Myocyte (in vitro differentiated cells): ENCODE measurements around the gene TNS3. TPM values are rescaled to one million over a fixed set of nuclear protein-coding genes. Genes with fewer than 3 reads are reported as not detected.
"Not testable (repeated sequence)": the region's sequence is repeated elsewhere in the genome, so short reads cannot be mapped to it uniquely, and the experiment has no call there.

Source experiments
- DNase-seq: peaks from one replicate; pipeline ENCODE4 v3.0.0-alpha.2; 2012; ENCODE audit warnings: low read depth
- polyA plus RNA-seq: library from polyadenylated mRNA; unstranded; fragments of >200 nt; gene quantifications from one replicate; pipeline ENCODE4 v1.2.1, GENCODE V29; 2012; ENCODE audit warnings: missing spikeins
- total RNA-seq: library from RNA; depleted of rRNA; stranded (reverse); fragments of >200 nt; gene quantifications from 2 replicates; pipeline ENCODE4 v1.2.3, GENCODE V29; 2014

TNS3 gene
- total RNA-seq: 241 and 322 TPM in 2 replicates
- polyA plus RNA-seq: 267 TPM

GRCh38 chr7:47581804-47582763 is at the start of gene TNS3:
TNS3 (minus strand) TSS chr7:47582111; CDS start chr7:47439636, 142,475 bp downstream.
- DNase-seq: peak; percentile 71

- no peak for DNase-seq
Measured at GRCh38 chr7:47631711-47632110, 49.8 kb upstream of the TNS3 start.

- no peak for DNase-seq
Measured at GRCh38 chr7:47627580-47628283, 45.8 kb upstream of the TNS3 start.

- no peak for DNase-seq
Measured at GRCh38 chr7:47625861-47626715, 44.2 kb upstream of the TNS3 start.

GRCh38 chr7:47624689-47625088 is 42.8 kb upstream of the TNS3 start:
- no peak for DNase-seq

GRCh38 chr7:47622946-47623640 is 41.2 kb upstream of the TNS3 start:
- peak; percentile 86 for DNase-seq

GRCh38 chr7:47622586-47622945 is 40.7 kb upstream of the TNS3 start:
- DNase-seq: no peak

GRCh38 chr7:47621979-47622561 is 40.2 kb upstream of the TNS3 start:
- DNase-seq: no peak

GRCh38 chr7:47621347-47621746 is 39.4 kb upstream of the TNS3 start:
- DNase-seq: no peak

- no peak for DNase-seq
Measured at GRCh38 chr7:47619806-47620205, 37.9 kb upstream of the TNS3 start.

GRCh38 chr7:47617131-47617530 is 35.2 kb upstream of the TNS3 start:
- DNase-seq: no peak

GRCh38 chr7:47614450-47614849 is 32.5 kb upstream of the TNS3 start:
- DNase-seq: no peak

GRCh38 chr7:47611045-47611511 is 29.2 kb upstream of the TNS3 start:
- no peak for DNase-seq

- peak; percentile 69 for DNase-seq
Measured at GRCh38 chr7:47610506-47611044, 28.7 kb upstream of the TNS3 start.

GRCh38 chr7:47609803-47610452 is 28.0 kb upstream of the TNS3 start:
- DNase-seq: peak; percentile 20

- not testable (repeated sequence) for DNase-seq
Measured at GRCh38 chr7:47606593-47607046, 24.7 kb upstream of the TNS3 start.

- DNase-seq: peak; percentile 21
Measured at GRCh38 chr7:47605816-47606575, 24.1 kb upstream of the TNS3 start.

- no peak for DNase-seq
Measured at GRCh38 chr7:47604496-47604890, 22.6 kb upstream of the TNS3 start.
